GM21367 (cell line): ENCODE results near the gene BCL7B.
"Not testable (repeated sequence)": the region's sequence is repeated elsewhere in the genome, so short reads cannot be mapped to it uniquely, and the experiment has no call there.

Source experiments
- ATAC-seq: cut with Tn5 transposase; IDR thresholded peaks from one replicate; pipeline ENCODE4 v1.9.1; 2021; ENCODE audit not compliant: unreplicated experiment

Gene BCL7B

GRCh38 chr7:73536479-73536878 is 21.0 kb downstream of the BCL7B start:
- ATAC-seq = no peak

- ATAC-seq = not testable (repeated sequence)
Observed at GRCh38 chr7:73535918-73536317, 21.6 kb downstream of the BCL7B start.

GRCh38 chr7:73533742-73534141 is 23.7 kb downstream of the BCL7B start:
- no peak for ATAC-seq

- ATAC-seq = no peak
Observed at GRCh38 chr7:73532224-73532623, 25.3 kb downstream of the BCL7B start.

GRCh38 chr7:73530800-73531199 is 26.7 kb downstream of the BCL7B start:
- no peak for ATAC-seq

- ATAC-seq = no peak
Observed at GRCh38 chr7:73526896-73527821, 30.3 kb downstream of the BCL7B start.

- ATAC-seq = not testable (repeated sequence)
Observed at GRCh38 chr7:73526158-73526494, 31.4 kb downstream of the BCL7B start.

- peak; percentile 70 for ATAC-seq
Observed at GRCh38 chr7:73522105-73522872, 35.2 kb downstream of the BCL7B start, which contains the start of gene BAZ1B. TSS of gene BAZ1B (minus strand) at chr7:73522293. CDS start at chr7:73521933, 360 bp downstream.

GRCh38 chr7:73521636-73522104 is 35.8 kb downstream of the BCL7B start:
- peak; percentile 29 for ATAC-seq

GRCh38 chr7:73520673-73521635 is 36.5 kb downstream of the BCL7B start:
- no peak for ATAC-seq

- ATAC-seq = no peak
Observed at GRCh38 chr7:73519867-73520672, 37.4 kb downstream of the BCL7B start.

GRCh38 chr7:73518470-73518869 is 39.0 kb downstream of the BCL7B start:
- ATAC-seq = no peak

GRCh38 chr7:73517241-73517995 is 40.1 kb downstream of the BCL7B start:
- no peak for ATAC-seq

- no peak for ATAC-seq
Observed at GRCh38 chr7:73515178-73515577, 42.3 kb downstream of the BCL7B start.

GRCh38 chr7:73512018-73512780 is 45.3 kb downstream of the BCL7B start:
- no peak for ATAC-seq

GRCh38 chr7:73509463-73509862 is 48.0 kb downstream of the BCL7B start:
- ATAC-seq = no peak

GRCh38 chr7:73507556-73507955 is 49.9 kb downstream of the BCL7B start:
- ATAC-seq = no peak

GRCh38 chr7:73504920-73505319 is 52.6 kb downstream of the BCL7B start:
- no peak for ATAC-seq
